GM12878 (cell line): Measurements from ENCODE around the gene SPATA32. TPM values are rescaled to one million over a fixed set of nuclear protein-coding genes. Genes with fewer than 3 reads are reported as not detected.

Experiments used
- ATAC-seq: fragments of 200-7000 bp; cut with Tn5 transposase; 3 replicates; pipeline ENCODE4 v1.9.1; 2020; ENCODE audit warnings: mild to moderate bottlenecking, moderate library complexity
- BruUV-seq: library from RNA; stranded (reverse); fragments of 400-500 nt; replicated peaks from 2 replicates; lab custom pipeline; 2021; lab: Mats Ljungman, UMichigan
- CTCF ChIA-PET: fragments of 300-600 bp; sonication (Branson Sonifier 250); formaldehyde crosslinking; extraction: SDS; loops from one replicate; lab custom pipeline; 2021; ENCODE audit warnings: inconsistent platforms; lab: Yijun Ruan, JAX
- POLR2A ChIA-PET: fragments of 350-600 bp; formaldehyde crosslinking; extraction: SDS; loops from one replicate; lab custom pipeline; 2021; ENCODE audit warnings: inconsistent platforms; lab: Charles Lee
- RAD21 ChIA-PET: fragments of 300-600 bp; sonication (Branson Sonifier 250); formaldehyde crosslinking; loops from one replicate; lab custom pipeline; 2023; ENCODE audit warnings: antibody characterized with exemption; ENCODE audit not compliant: unreplicated experiment; lab: Charles Lee
- SMC1A ChIA-PET: fragments of 300-600 bp; sonication (Branson Sonifier 250); formaldehyde crosslinking; loops from one replicate; lab custom pipeline; 2023; ENCODE audit not compliant: unreplicated experiment, uncharacterized antibody; lab: Charles Lee
- DNase-seq: peaks from one replicate; pipeline ENCODE4 v3.0.0-alpha.2; 2011; ENCODE audit warnings: low read depth, low spot score
- FAIRE-seq: peaks from 3 replicates; lab custom pipeline; 2011; peaks lifted over from hg19 to GRCh38; lab: Jason Lieb, UNC
- H2AFZ ChIP-seq: 2 replicates; pipeline ENCODE4 v1.6.0; 2011; ENCODE audit warnings: low read depth, low read length, control low read depth; ENCODE audit not compliant: control insufficient read depth
- H3K27ac ChIP-seq: 2 replicates; pipeline ENCODE4 v1.5.1; 2011; ENCODE audit warnings: control low read depth; ENCODE audit not compliant: control insufficient read depth, insufficient read depth
- H3K27me3 ChIP-seq, 2 experiments: replicated peaks in 1 of 2; 2 replicates each; pipeline versions ENCODE4 v1.6.0 to v1.6.1; 2011; ENCODE audit warnings: low read length in 1 of 2; ENCODE audit not compliant: control insufficient read depth in 2 of 2, insufficient read depth in 2 of 2
- H3K36me3 ChIP-seq, 2 experiments: 2 replicates each; pipeline ENCODE4 v1.5.1; 2011; ENCODE audit warnings: low read length in 1 of 2; ENCODE audit not compliant: control insufficient read depth in 2 of 2, insufficient read depth in 2 of 2
- H3K4me1 ChIP-seq: 2 replicates; pipeline ENCODE4 v1.6.1; 2011; ENCODE audit warnings: mild to moderate bottlenecking, low read length, moderate library complexity, mixed read lengths; ENCODE audit not compliant: control insufficient read depth, insufficient read depth
- H3K4me2 ChIP-seq: 2 replicates; pipeline ENCODE4 v1.6.0; 2011; ENCODE audit warnings: control low read depth; ENCODE audit not compliant: control insufficient read depth, insufficient read depth
- H3K4me3 ChIP-seq: fragments of 200-600 bp; sonication (generic); 2 replicates; pipeline ENCODE4 v1.5.1; 2016
- H3K79me2 ChIP-seq: 2 replicates; pipeline ENCODE4 v1.6.0; 2011; ENCODE audit warnings: low read length; ENCODE audit not compliant: control insufficient read depth, insufficient read depth
- H3K9ac ChIP-seq: 2 replicates; pipeline ENCODE4 v1.8.0; 2011; ENCODE audit warnings: low read length, control low read depth, mixed read lengths; ENCODE audit not compliant: control insufficient read depth, insufficient read depth
- H3K9me3 ChIP-seq: replicated peaks from 3 replicates; pipeline ENCODE4 v1.5.1; 2011; ENCODE audit warnings: mild to moderate bottlenecking, low read length; ENCODE audit not compliant: control insufficient read depth, insufficient read depth
- H4K20me1 ChIP-seq: 2 replicates; pipeline ENCODE4 v1.6.0; 2011; ENCODE audit not compliant: control insufficient read depth, insufficient read depth
- ATF2 ChIP-seq: IDR thresholded peaks from 2 replicates; pipeline ENCODE4 v1.6.1; 2012; ENCODE audit warnings: low read length, inconsistent platforms
- BCL11A ChIP-seq: IDR thresholded peaks from 2 replicates; pipeline ENCODE4 v1.6.1; 2011; ENCODE audit warnings: low read depth, low read length
- BCLAF1 ChIP-seq: fragments of 450-650 bp; IDR thresholded peaks from 2 replicates; pipeline ENCODE4 v1.6.1; 2017; ENCODE audit warnings: antibody characterized with exemption, mild to moderate bottlenecking, moderate library complexity
- BRCA1 ChIP-seq: IDR thresholded peaks from 2 replicates; pipeline ENCODE4 v1.6.1; 2011; ENCODE audit warnings: low read depth, low read length, improper control_type of control experiment
- DPF2 ChIP-seq: fragments of 450-650 bp; IDR thresholded peaks from 2 replicates; pipeline ENCODE4 v1.6.1; 2017; ENCODE audit warnings: mild to moderate bottlenecking
- EP300 ChIP-seq, 2 experiments: fragments of 150-350 bp in 1 of 2; IDR thresholded peaks; 2 replicates each; pipeline ENCODE4 v1.6.1; 2011 to 2012; ENCODE audit warnings: low read depth in 2 of 2, low read length in 2 of 2, borderline replicate concordance in 1 of 2, improper control_type of control experiment in 1 of 2, inconsistent platforms in 1 of 2; ENCODE audit not compliant: control insufficient read depth in 1 of 2
- ETV6 ChIP-seq, 2 experiments: fragments of 450-650 bp in 1 of 2; IDR thresholded peaks in 1 of 2; conservative IDR thresholded peaks in 1 of 2; 2 replicates each; pipeline ENCODE4 v1.6.1; 2014; ENCODE audit warnings: antibody characterized with exemption in 1 of 2, borderline replicate concordance in 1 of 2, low read depth in 1 of 2, mild to moderate bottlenecking in 1 of 2, moderate library complexity in 1 of 2
- HDGF ChIP-seq: fragments of 450-650 bp; IDR thresholded peaks from 2 replicates; pipeline ENCODE4 v1.6.1; 2016; ENCODE audit warnings: antibody characterized with exemption
- JUND ChIP-seq: IDR thresholded peaks from 2 replicates; pipeline ENCODE4 v1.6.1; 2012; ENCODE audit warnings: low read depth, mild to moderate bottlenecking, low read length, improper control_type of control experiment, moderate library complexity
- MEF2B ChIP-seq: fragments of 450-650 bp; IDR thresholded peaks from 2 replicates; pipeline ENCODE4 v1.6.1; 2018; ENCODE audit warnings: mild to moderate bottlenecking, moderate library complexity; ENCODE audit not compliant: partially characterized antibody, poor library complexity, severe bottlenecking
- PKNOX1 ChIP-seq: fragments of 450-650 bp; IDR thresholded peaks from 2 replicates; pipeline ENCODE4 v1.6.1; 2016; ENCODE audit warnings: mild to moderate bottlenecking
- RAD51 ChIP-seq: fragments of 450-650 bp; IDR thresholded peaks from 2 replicates; pipeline ENCODE4 v1.6.1; 2016; ENCODE audit warnings: moderate library complexity, mild to moderate bottlenecking, inconsistent platforms
- ZBED1 ChIP-seq: IDR thresholded peaks from 2 replicates; pipeline ENCODE4 v1.6.1; 2016; ENCODE audit warnings: borderline replicate concordance
- ZZZ3 ChIP-seq: IDR thresholded peaks from 2 replicates; pipeline ENCODE4 v1.6.1; 2011; ENCODE audit warnings: low read depth; ENCODE audit not compliant: control insufficient read depth, insufficient read length
- WGBS: methylation state at CpG from one replicate; pipeline ENCODE4 v1.1.6; 2016; ENCODE audit warnings: low lambda C conversion rate; ENCODE audit not compliant: insufficient replicate concordance, insufficient coverage; ENCODE audit errors: missing lambda C conversion rate; 5-methylcytosine and 5-hydroxymethylcytosine counted together
- in situ Hi-C: fragments of 300-500 bp; cut with MboI; formaldehyde crosslinking; loops from 9 replicates; pipeline ENCODE4 v1.14.3; 2018; ENCODE audit warnings: mixed read lengths
- intact Hi-C: fragments of 100-400 bp; cut with micrococcal nuclease; formaldehyde crosslinking; loops from one replicate; pipeline ENCODE4 v1.14.2; 2022; ENCODE audit not compliant: unreplicated experiment
- polyA plus RNA-seq, 11 experiments: library from polyadenylated mRNA; depleted of rRNA in 4 of 11; unstranded in 6 of 11; stranded (reverse) in 5 of 11; fragments of >200 nt; fragmentation: Nextera tagmentation in 4 of 11; fragmentation: Illumina TruSeq in 1 of 11; extraction: Ambion mirVana in 4 of 11; extraction: Trizol in 1 of 11; gene quantifications; 1 replicate in 1 of 11; 2 replicates in 10 of 11; pipeline versions ENCODE4 v1.2.1 to v1.2.3, GENCODE V29; 2011 to 2016; ENCODE audit warnings: inconsistent platforms in 2 of 11, missing spikeins in 2 of 11, low read depth in 1 of 11
- total RNA-seq, 4 experiments: library from RNA; depleted of rRNA in 3 of 4; stranded (reverse); fragments of >200 nt in 3 of 4; fragmentation: Illumina TruSeq in 1 of 4; extraction: Trizol in 1 of 4; gene quantifications; 2 replicates each; pipeline versions ENCODE4 v1.2.1 to v1.2.3, GENCODE V29; 2013 to 2021

SPATA32 gene
- total and polyA plus RNA-seq, 10 of the 15 experiments (the other 5 are each of a cell fraction or from before 2014, with no cell fraction given), result 0.03 to 0.35 (median 0.11) TPM; not detected in 3

GRCh38 chr17:45227101-45227925 is 34.6 kb downstream of the SPATA32 start:
- Histone ChIP-seq H3K4me1 (peaks cover 74% of the 10 kb centered on the region), H3K27me3 (no peaks in the 10 kb centered on the region), H3K79me2 (peaks cover 89% of the 10 kb centered on the region), H3K4me3 (peak overlapping the region; percentile 89), H4K20me1 (no peaks in the 10 kb centered on the region), H3K9me3 (no peaks in the 10 kb centered on the region), H3K27ac (peak overlapping the region; percentile 100), H2AFZ (no peak overlapping the region), H3K4me2 (peak overlapping the region; percentile 100), H3K9ac (peak overlapping the region; percentile 92), H3K36me3 (peaks cover 0 to 5% of the 10 kb centered on the region in 2 experiments; a peak in 2 of 4 replicates)
- CTCF ChIA-PET, result interaction anchor here (0.6 to 12.8 kb wide), 15 partner anchors 7 to 185 kb away, joined by 3 to 429 read pairs (median 7); partner anchors contain the start of genes ACBD4, FMNL1 and HEXIM1
- no TSS peak for BruUV-seq
- SMC1A ChIA-PET, result interaction anchor here (0.7 to 11.4 kb wide), 9 partner anchors 10 to 150 kb away, joined by 3 to 201 read pairs (median 7); partner anchors contain the start of gene MAP3K14
- intact Hi-C loops, result loop anchor here (5.0 kb wide), 1 partner anchor 90 kb away; the partner anchor contains the start of gene MAP3K14
- in situ Hi-C loops, result no loop called here
- RAD21 ChIA-PET, result interaction anchor here (0.7 to 10.1 kb wide), 9 partner anchors 6 to 146 kb away, joined by 3 to 225 read pairs (median 10); partner anchors contain the start of genes FMNL1 and MAP3K14
- WGBS, result 2% methylated on average over 8 of the region's 8 CpGs
- FAIRE-seq (peak; percentile 79), ATAC-seq (peak; percentile 40), DNase-seq (peak; percentile 54)
- POLR2A ChIA-PET, result interaction anchor here (0.5 to 11.4 kb wide), 12 partner anchors 20 to 186 kb away, joined by 3 to 140 read pairs (median 8); partner anchors contain the start of genes HEXIM1, HEXIM2 and MAP3K14
- TF ChIP-seq DPF2 (peak; percentile 56), MEF2B (peak; percentile 86), EP300 (IDR thresholded peaks at IDR 0.05; ENCODE audit: borderline replicate concordance in 1 of 2, control insufficient read depth in 1 of 2, low read depth in 2 of 2, low read length in 2 of 2) (peak; percentile 38 to 45; a peak in 2 of 4 replicates), ZZZ3 (no peak), BRCA1 (no peak), BCLAF1 (no peak), ZBED1 (no peak), PKNOX1 (peak; percentile 46; the same call in 1 of the 2 replicates), HDGF (peak; percentile 73), RAD51 (no peak), JUND (no peak), ATF2 (no peak), ETV6 (conservative IDR thresholded peaks at IDR 0.05 in 1 of 2, IDR thresholded peaks at IDR 0.05 in 1 of 2; ENCODE audit: borderline replicate concordance in 1 of 2, low read depth in 1 of 2) (0 out of 4 replicates have a peak, but pooled peaks of 1 of the 2 experiments have one; percentile 36), BCL11A (peak; percentile 67)
